Colonic mucosa (tissue), 4 donors: Measurements from ENCODE around the gene FAM221B. TPM values are rescaled to one million over a fixed set of nuclear protein-coding genes. Genes with fewer than 3 reads are reported as not detected.

Experiments
- DNase-seq: peaks from one replicate; pipeline ENCODE4 v3.0.0-alpha.2; 2020
- H3K27ac ChIP-seq: fragments of 200-600 bp; one replicate; pipeline ENCODE4 v1.8.0; 2021
- H3K27me3 ChIP-seq: fragments of 200-600 bp; one replicate; pipeline ENCODE4 v1.8.0; 2021
- H3K36me3 ChIP-seq: fragments of 200-600 bp; one replicate; pipeline ENCODE4 v1.8.0; 2021
- H3K4me1 ChIP-seq: fragments of 200-600 bp; one replicate; pipeline ENCODE4 v1.8.0; 2021; ENCODE audit warnings: mild to moderate bottlenecking
- H3K4me3 ChIP-seq: fragments of 200-600 bp; one replicate; pipeline ENCODE4 v1.8.0; 2021
- H3K9ac ChIP-seq, 2 donors: one replicate each; pipeline ENCODE4 v1.7.0; 2013; ENCODE audit warnings: control low read depth in 2 of 2, low read depth in 2 of 2, low read length in 2 of 2
- H3K9me3 ChIP-seq: fragments of 200-600 bp; one replicate; pipeline ENCODE4 v1.8.0; 2021
- intact Hi-C: fragments of 100-400 bp; cut with DNase I; formaldehyde crosslinking; loops from one replicate; pipeline ENCODE4 v1.14.1; 2022
- total RNA-seq, 2 donors: library from RNA; stranded (reverse); fragmentation: NEBNext Ultra II Directional in 1 of 2; extraction: Animal tissue kit (Norgen Biotek cat#: 25700) in 1 of 2; gene quantifications; one replicate each; pipeline ENCODE4 v1.2.1, GENCODE V29; 2021
- TF ChIP-seq, protein P1 (sequence below): fragments of 200-600 bp; IDR thresholded peaks from one replicate; pipeline ENCODE4 v1.8.0; 2022; ENCODE audit warnings: antibody characterized with exemption, mild to moderate bottlenecking
- donor health status: healthy.
- donor health status: DM: no; HTN: no; CAD: no.
- donor health status: DM: no; HTN: no; CAD: no.

FAM221B gene
- total RNA-seq, 2 donors from 2014 or later, result 0.05 TPM; not detected in 1

- H3K9me3 ChIP-seq, result no peaks in the 10 kb centered on the region
- H3K4me1 ChIP-seq, result peaks cover 12% of the 10 kb centered on the region
- DNase-seq, result no peak
- no peak overlapping the region for H3K9ac ChIP-seq
- H3K27me3 ChIP-seq, result no peaks in the 10 kb centered on the region
- TF ChIP-seq, protein P1, sequence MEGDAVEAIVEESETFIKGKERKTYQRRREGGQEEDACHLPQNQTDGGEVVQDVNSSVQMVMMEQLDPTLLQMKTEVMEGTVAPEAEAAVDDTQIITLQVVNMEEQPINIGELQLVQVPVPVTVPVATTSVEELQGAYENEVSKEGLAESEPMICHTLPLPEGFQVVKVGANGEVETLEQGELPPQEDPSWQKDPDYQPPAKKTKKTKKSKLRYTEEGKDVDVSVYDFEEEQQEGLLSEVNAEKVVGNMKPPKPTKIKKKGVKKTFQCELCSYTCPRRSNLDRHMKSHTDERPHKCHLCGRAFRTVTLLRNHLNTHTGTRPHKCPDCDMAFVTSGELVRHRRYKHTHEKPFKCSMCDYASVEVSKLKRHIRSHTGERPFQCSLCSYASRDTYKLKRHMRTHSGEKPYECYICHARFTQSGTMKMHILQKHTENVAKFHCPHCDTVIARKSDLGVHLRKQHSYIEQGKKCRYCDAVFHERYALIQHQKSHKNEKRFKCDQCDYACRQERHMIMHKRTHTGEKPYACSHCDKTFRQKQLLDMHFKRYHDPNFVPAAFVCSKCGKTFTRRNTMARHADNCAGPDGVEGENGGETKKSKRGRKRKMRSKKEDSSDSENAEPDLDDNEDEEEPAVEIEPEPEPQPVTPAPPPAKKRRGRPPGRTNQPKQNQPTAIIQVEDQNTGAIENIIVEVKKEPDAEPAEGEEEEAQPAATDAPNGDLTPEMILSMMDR, result no peak
- no peak overlapping the region for H3K27ac ChIP-seq
- H3K4me3 ChIP-seq, result no peak overlapping the region
- no peaks in the 10 kb centered on the region for H3K36me3 ChIP-seq
- intact Hi-C loops, result no loop called here
Measured at GRCh38 chr9:35816708-35817107, 11.8 kb downstream of the FAM221B start.

- intact Hi-C loops, result no loop called here
- Histone ChIP-seq H3K4me3 (peak within 1 kb of the TSS; percentile 77), H3K9ac (peak within 1 kb of the TSS; percentile 93 to 94)
Measured at GRCh38 chr9:35814841-35815543, 13.5 kb downstream of the FAM221B start, which contains the start of gene HINT2. HINT2 (minus strand) TSS chr9:35815042; CDS start chr9:35814979, 63 bp downstream.

GRCh38 chr9:35814106-35814840 is 14.3 kb downstream of the FAM221B start:
- H3K4me3 ChIP-seq, result peak overlapping the region; percentile 77
- peak overlapping the region; percentile 93 to 94 for H3K9ac ChIP-seq
- DNase-seq, result peak; percentile 76
- no peaks in the 10 kb centered on the region for H3K9me3 ChIP-seq
- H3K4me1 ChIP-seq, result peaks cover 14% of the 10 kb centered on the region
- TF ChIP-seq, protein P1, result no peak
- H3K27ac ChIP-seq, result peak overlapping the region; percentile 100
- H3K27me3 ChIP-seq, result no peaks in the 10 kb centered on the region
- intact Hi-C loops, result no loop called here
- no peaks in the 10 kb centered on the region for H3K36me3 ChIP-seq

More at GRCh38 chr9:35814841-35815543, 13.5 kb downstream of the FAM221B start, which contains the start of gene HINT2:
- Histone ChIP-seq H3K9me3 (no peaks in the 10 kb centered on the region), H3K4me1 (peaks cover 14% of the 10 kb centered on the region), H3K27ac (peak within 1 kb of the TSS; percentile 100), H3K27me3 (no peaks in the 10 kb centered on the region), H3K36me3 (no peaks in the 10 kb centered on the region)
- peak; percentile 99 for DNase-seq
- TF ChIP-seq, protein P1, result no peak

GRCh38 chr9:35813434-35814105 is 15.0 kb downstream of the FAM221B start:
- Histone ChIP-seq H3K9me3 (no peaks in the 10 kb centered on the region), H3K27ac (peak overlapping the region; percentile 100), H3K4me3 (no peak overlapping the region), H3K9ac (peak overlapping the region in 1 of 2 donors; percentile 29), H3K4me1 (peaks cover 14% of the 10 kb centered on the region), H3K36me3 (no peaks in the 10 kb centered on the region), H3K27me3 (no peaks in the 10 kb centered on the region)
- no peak for DNase-seq
- TF ChIP-seq, protein P1, result no peak
- intact Hi-C loops, result no loop called here

DNA sequence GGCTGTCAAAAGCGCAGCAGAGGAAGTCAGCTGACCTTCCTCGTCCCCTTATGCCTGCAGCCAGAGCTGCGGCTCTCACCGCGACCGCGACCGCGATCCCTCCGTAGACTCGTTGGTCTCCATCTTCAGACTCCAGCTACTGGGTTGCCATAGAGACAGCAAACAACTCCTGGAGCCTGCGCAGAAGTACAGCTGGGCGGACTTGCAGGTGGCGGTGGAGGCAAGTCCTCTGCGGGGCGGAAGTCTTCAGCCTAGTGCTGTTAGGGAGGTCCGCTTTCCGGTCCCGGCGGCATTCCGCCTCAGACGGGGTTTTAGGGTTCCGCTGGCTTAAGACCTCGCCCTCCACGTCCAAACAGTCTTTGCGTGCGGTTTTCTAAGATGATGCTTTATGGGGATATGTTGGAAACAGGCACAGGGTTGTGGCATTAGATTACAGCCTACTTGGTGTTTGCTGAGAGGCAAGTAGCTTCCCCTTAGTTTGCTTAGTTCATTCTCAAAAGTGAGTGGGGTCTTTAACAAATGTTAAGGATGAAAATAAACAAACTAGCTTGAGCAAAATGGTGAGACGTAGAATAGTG is 16.4 kb downstream of the FAM221B start, which contains the start of gene SPAG8:
Gene SPAG8, minus strand, starts transcription at position 238 of the 578 bp plus-strand sequence. Its CDS starts 115 bp downstream, at position 123.
- Histone ChIP-seq H3K4me3 (peak within 1 kb of the TSS; percentile 34), H3K27me3 (no peaks in the 10 kb centered on the region), H3K27ac (peak within 1 kb of the TSS; percentile 64), H3K4me1 (peaks cover 14% of the 10 kb centered on the region), H3K9ac (peak within 1 kb of the TSS; percentile 58 to 68), H3K9me3 (no peaks in the 10 kb centered on the region), H3K36me3 (no peaks in the 10 kb centered on the region)
- TF ChIP-seq, protein P1, result no peak
- peak; percentile 95 for DNase-seq
- intact Hi-C loops, result no loop called here
